ENCODE measurements around the gene OPALIN. TPM values are rescaled to one million over a fixed set of nuclear protein-coding genes. Genes with fewer than 3 reads are reported as not detected.

Gene OPALIN
- total RNA-seq, 4 donors from 2014 or later, result not detected

DNA sequence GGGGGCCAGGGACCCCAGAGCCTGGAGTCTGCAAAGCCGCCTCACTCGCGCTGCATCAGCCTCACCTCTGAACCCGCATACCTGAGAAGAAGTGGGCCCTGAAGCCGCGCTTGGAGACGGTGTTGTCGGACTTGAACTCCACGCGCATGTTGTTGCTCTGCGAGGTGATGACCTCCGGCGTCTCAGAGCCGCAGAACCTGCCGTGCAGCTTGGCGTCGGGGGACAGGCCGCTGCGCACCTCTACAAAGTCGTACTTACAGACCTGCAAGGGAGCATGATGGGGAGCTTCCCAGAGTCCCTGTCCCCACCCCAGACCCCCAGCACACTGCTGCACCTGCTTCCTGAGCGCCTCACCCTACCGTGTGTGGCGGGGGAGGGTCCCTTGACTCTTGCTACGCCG is 25.7 kb upstream of the OPALIN start:
- TF ChIP-seq, protein P1, sequence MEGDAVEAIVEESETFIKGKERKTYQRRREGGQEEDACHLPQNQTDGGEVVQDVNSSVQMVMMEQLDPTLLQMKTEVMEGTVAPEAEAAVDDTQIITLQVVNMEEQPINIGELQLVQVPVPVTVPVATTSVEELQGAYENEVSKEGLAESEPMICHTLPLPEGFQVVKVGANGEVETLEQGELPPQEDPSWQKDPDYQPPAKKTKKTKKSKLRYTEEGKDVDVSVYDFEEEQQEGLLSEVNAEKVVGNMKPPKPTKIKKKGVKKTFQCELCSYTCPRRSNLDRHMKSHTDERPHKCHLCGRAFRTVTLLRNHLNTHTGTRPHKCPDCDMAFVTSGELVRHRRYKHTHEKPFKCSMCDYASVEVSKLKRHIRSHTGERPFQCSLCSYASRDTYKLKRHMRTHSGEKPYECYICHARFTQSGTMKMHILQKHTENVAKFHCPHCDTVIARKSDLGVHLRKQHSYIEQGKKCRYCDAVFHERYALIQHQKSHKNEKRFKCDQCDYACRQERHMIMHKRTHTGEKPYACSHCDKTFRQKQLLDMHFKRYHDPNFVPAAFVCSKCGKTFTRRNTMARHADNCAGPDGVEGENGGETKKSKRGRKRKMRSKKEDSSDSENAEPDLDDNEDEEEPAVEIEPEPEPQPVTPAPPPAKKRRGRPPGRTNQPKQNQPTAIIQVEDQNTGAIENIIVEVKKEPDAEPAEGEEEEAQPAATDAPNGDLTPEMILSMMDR (IDR thresholded peaks at IDR 0.05), result no peak
- ATAC-seq (ENCODE audit: low FRiP score), result no peak

DNA sequence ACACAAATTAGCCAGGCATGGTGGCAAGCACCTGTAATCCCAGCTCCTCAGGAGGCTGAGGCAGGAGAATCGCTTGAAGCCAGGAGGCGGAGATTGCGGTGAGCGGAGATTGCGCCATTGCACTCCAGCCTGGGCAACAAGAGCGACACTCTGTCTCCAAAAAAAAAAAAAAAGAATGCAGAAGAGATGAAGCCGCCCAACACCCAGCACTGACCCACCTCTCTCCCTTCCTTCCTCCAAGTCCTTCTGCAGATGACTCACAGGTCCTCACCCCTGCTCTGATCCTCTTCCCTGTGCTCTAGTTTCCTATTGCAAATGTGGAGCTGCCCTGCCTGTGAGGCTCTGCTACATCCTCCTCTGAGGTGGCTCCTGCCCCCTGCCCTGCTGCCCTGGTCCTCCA is 22.0 kb upstream of the OPALIN start:
- ATAC-seq (ENCODE audit: low FRiP score) (no peak), DNase-seq (ENCODE audit: low spot score) (no peak)
- TF ChIP-seq, protein P1 (IDR thresholded peaks at IDR 0.05), result no peak

More for the DNA sequence above, 25.7 kb upstream of the OPALIN start:
- DNase-seq (ENCODE audit: low spot score), result no peak

DNA sequence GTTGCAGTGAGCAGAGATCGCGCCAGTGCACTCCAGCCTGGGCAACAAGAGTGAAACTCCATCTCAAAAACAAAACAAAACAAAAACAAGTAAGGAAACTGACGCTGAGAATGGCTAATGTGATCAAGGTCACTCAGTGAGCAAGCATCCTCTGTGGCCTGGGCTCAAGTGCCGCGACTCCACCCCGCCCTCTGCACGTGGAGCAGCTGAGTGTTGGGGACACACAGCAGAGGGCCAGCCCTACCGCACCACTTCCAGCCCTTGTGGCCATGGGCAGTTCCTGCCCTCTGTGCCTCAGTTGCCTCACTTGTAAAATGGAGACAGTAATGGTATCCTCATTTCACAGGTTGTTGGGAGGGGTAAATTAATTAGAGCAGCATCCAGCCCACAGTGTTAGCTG is 21.0 kb upstream of the OPALIN start:
- TF ChIP-seq, protein P1 (IDR thresholded peaks at IDR 0.05), result no peak
- ATAC-seq (ENCODE audit: low FRiP score) (no peak), DNase-seq (ENCODE audit: low spot score) (no peak)

DNA sequence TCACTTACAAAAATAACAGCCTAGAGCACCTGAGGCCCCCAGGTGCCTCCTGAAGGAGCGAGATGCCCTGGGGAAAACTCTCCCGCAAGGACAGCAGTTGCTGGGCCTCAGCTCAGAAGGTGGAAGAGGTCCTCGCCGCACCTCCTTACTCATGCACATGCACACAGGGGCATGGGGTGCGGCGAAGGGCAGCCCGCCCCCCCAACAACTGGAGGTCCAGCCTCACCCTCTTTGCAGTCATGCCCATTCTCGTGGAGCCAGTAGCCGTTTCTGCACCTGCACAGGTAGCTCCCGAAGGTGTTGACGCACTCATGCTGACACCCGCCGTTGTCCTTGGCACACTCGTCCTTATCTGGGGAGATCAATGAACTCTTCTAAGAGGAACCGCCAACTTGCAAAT is 19.9 kb upstream of the OPALIN start:
- TF ChIP-seq, protein P1 (IDR thresholded peaks at IDR 0.05), result no peak

DNA sequence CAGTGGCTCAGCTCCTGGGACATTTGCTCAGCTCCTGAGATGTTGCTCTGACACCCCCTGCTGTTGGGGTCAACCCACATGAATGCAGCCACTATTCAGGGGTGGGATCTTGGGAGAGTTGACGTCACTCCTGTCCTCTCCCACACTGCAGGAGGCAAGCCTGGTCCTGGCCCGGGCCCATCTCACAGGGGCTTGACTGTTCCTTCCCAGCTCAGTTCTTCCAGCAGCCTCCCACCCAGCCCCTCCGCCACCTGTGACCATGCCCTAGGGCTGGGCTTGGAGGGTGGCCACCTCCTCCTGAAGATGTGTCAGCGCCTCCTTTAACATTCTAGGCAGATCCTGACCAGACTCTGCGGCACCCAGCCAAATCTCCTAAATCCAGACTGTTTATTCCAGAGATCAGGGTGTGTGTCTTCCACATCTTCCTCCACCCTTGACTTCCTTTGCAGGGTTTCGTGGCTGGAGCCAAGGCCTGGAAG is 19.1 kb upstream of the OPALIN start:
- DNase-seq (ENCODE audit: low spot score), result no peak
- ATAC-seq (ENCODE audit: low FRiP score), result peak; percentile 45
- TF ChIP-seq, protein P1 (IDR thresholded peaks at IDR 0.05), result no peak

More for the DNA sequence above, 19.9 kb upstream of the OPALIN start:
- ATAC-seq (ENCODE audit: low FRiP score), result no peak
- DNase-seq (ENCODE audit: low spot score), result no peak

DNA sequence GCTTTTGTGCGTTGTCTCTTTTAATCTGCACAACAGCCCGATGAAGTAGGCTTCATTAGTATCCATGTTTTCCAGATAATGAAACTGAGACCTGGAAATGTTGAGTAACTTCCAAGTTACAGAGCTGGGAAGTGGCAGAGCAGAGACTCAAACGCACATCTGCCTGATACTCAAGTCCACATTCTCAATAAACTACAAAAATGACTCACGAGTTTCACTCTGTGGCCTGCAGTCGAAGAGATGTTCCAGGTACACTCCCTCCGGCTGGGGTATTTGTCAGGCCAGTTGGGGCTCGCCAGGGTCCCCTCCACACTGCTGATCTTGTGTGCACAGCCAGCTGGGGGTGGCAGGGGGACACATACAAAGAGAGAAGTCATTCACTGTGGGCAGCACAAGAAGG is 17.7 kb upstream of the OPALIN start:
- TF ChIP-seq, protein P1 (IDR thresholded peaks at IDR 0.05), result no peak
- ATAC-seq (ENCODE audit: low FRiP score) (no peak), DNase-seq (ENCODE audit: low spot score) (no peak)

DNA sequence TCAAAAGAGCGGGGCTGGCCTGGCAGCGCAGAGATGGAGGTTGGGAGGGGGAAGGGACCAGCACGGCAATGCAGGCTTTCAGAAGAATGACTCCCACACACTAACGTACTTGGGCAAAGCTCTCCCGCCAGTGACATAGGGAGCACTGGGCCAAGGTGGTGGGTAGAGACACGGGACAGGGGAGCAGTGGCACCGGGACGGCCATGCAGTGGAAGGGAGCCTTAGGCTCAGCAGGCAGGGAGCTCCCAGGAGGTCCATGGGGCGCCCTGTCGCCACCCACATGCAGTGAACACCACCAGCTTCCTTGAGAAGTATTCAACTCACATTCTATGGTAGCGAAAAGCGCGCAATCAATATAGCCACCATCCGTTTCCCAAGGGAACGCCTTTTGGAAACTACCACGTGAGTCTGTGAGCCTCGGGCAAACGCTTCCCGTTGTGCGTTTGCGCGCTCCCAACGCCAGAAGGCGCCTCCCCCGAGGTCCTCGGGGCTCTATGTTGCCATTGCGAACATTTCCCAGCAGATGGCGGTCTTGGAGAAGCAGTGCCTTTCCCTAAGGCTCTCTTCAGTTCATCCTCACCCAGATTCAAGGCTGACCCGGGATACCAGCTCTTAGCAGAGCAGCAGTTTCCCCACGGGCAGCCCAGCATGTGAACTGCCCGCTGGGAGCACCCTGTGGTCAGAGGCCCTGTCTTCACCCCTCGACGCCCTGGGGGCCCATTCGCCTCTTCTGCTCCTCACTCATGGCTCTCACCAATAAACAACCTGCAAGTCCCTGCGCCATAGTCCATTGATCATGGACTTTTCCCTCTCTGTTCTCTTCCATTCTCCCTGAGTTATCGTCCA is 16.4 kb upstream of the OPALIN start:
- DNase-seq (ENCODE audit: low spot score) (peak; percentile 63), ATAC-seq (ENCODE audit: low FRiP score) (peak; percentile 92)
- TF ChIP-seq, protein P1 (IDR thresholded peaks at IDR 0.05), result peak in 2 of 3 donors; percentile 45 to 53
